GM19240 (cell line): ENCODE measurements around the gene PCDHGA11.
"Not testable (repeated sequence)": the region's sequence is repeated elsewhere in the genome, so short reads cannot be mapped to it uniquely, and the experiment has no call there.

ENCODE experiments used
- DNase-seq: peaks from one replicate; pipeline ENCODE4 v3.0.0; 2011; ENCODE audit warnings: low spot score; ENCODE audit not compliant: insufficient read length

PCDHGA11 gene

DNA sequence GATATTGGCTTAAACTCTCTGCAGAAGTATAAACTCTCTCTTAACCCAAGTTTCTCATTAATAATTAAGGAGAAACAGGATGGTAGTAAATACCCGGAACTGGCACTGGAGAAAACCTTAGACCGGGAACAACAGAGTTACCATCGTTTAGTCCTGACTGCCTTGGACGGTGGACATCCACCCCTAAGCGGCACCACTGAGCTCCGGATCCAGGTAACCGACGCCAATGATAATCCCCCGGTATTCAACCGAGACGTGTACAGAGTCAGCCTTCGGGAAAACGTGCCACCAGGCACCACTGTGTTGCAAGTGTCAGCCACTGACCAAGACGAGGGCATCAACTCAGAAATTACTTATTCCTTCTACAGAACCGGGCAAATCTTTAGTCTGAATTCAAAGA lies 22.2 kb upstream of the PCDHGA11 start:
- DNase-seq: no peak

DNA sequence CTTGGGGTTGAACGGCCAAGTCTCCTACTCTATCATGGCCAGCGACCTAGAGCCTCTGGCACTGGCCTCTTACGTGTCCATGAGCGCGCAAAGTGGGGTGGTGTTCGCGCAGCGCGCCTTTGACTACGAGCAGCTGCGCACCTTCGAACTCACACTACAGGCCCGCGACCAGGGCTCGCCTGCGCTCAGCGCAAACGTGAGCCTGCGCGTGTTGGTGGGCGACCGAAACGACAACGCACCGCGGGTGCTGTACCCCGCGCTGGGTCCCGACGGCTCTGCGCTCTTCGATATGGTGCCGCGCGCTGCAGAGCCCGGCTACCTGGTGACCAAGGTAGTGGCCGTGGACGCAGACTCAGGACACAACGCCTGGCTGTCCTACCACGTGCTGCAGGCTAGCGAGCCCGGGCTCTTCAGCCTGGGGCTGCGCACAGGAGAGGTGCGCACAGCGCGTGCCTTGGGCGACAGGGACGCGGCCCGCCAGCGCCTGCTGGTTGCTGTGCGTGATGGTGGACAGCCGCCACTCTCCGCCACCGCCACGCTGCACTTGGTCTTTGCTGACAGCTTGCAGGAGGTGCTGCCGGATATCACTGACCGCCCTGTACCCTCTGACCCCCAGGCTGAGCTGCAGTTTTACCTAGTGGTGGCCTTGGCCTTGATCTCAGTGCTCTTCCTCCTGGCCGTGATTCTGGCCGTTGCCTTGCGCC lies 21.1 kb upstream of the PCDHGA11 start:
- no peak for DNase-seq

DNA sequence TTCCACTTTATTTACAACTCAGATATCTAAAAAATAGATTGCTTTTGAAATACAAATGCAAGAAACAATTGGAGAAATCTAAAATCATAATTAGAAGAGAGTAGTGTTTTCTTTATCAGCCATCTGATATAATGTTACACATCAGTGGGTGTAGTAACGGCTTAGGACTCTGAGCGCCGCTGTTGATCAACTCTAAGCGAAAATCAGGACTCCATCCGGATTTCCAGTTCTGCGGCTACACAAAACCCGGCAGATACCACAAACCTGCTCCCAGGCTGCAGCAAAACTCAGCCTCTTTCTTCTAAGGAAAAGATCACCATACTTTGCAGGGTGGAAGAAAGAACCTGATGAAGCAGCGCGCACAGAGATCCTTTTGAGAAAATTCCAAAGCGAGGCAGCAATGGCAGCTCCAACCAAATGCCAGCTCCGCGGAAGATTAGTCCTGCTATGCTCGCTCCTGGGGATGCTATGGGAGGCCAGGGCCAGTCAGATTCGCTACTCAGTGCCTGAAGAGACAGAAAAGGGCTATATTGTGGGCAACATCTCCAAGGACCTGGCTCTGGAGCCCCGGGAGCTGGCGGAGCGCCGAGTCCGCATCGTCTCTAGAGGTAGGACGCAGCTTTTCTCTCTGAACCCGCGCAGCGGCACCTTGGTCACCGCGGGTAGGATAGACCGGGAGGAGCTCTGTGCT lies 18.2 kb upstream of the PCDHGA11 start, which contains the start of gene PCDHGA9:
PCDHGA9 (plus strand) TSS at position 226 of the 691 bp plus-strand sequence; CDS start at position 401, 175 bp downstream.
- no peak for DNase-seq

DNA sequence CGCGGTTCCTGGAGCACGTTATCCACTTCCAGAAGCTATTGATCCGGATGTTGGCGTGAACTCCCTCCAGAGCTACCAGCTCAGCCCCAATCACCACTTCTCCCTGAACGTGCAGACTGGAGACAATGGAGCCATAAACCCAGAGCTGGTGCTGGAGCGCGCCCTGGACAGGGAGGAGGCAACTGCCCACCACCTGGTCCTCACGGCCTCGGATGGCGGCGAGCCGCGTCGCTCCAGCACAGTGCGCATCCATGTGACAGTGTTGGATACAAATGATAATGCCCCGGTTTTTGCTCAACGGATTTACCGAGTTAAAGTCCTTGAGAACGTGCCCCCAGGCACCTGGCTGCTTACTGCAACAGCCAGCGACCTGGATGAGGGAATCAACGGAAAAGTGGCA lies 17.5 kb upstream of the PCDHGA11 start:
- no peak for DNase-seq

DNA sequence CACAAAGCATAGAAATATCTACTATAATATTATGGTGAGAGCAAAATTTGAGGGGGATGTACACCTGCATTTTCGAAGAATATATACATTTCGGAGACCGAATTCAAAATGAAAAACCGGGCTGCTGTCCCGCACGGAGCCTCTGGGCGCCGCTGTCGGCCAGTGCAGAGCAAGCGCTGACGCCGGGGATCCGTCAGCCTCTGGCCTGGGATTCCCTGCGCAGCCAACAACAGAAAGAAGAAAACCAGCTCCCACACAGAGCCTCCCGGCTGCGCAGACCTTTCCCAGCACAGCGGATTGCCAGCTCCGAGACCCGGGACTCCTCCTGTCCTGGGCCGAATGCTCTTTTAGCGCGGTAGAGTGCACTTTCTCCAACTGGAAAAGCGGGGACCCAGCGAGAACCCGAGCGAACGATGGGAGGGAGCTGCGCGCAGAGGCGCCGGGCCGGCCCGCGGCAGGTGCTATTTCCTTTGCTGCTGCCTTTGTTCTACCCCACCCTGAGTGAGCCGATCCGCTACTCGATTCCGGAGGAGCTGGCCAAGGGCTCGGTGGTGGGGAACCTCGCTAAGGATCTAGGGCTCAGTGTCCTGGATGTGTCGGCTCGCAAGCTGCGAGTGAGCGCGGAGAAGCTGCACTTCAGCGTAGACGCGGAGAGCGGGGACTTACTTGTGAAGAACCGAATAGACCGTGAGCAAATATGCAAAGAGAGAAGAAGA lies 12.9 kb upstream of the PCDHGA11 start, which contains the start of gene PCDHGB6:
PCDHGB6 (plus strand) TSS at position 232 of the 716 bp plus-strand sequence; CDS start at position 414, 182 bp downstream.
- DNase-seq: not testable (repeated sequence)

DNA sequence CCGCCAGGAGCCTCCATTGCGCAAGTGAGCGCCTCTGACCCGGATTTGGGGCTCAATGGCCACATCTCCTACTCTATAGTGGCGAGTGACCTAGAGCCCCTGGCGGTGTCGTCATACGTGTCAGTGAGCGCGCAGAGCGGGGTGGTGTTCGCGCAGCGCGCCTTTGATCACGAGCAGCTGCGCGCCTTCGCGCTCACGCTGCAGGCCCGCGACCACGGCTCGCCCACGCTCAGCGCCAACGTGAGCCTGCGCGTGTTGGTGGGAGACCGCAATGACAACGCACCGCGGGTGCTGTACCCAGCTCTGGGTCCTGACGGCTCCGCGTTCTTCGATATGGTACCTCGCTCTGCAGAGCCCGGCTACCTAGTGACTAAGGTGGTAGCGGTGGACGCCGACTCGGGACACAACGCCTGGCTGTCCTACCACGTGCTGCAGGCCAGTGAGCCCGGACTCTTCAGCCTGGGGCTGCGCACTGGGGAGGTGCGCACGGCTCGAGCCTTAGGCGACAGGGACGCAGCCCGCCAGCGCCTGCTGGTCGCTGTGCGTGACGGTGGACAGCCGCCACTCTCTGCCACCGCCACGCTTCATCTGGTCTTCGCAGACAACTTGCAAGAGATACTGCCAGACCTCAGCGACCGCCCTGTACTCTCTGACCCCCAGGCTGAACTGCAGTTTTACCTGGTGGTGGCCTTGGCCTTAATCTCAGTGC lies 11.1 kb upstream of the PCDHGA11 start:
- DNase-seq: no peak

DNA sequence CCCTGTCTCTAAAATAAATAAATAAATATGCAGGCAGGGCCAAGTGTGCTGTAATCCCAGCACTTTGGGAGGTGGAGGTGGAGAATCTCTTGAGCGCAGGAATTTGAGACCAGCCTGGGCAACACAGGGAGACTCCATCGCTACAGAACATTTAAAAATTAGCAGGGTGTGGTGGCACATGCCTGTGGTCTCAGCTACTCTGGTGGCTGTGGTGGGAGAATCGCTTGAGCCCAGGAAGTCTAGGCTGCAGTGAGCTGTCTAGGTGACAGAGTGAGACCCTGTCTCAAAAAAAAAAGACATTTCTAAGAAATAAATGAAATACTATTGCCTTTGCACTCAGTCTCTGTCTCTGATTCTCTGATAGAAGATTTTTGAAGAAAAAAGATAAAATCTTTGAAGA lies 9.3 kb upstream of the PCDHGA11 start:
- DNase-seq: no peak

DNA sequence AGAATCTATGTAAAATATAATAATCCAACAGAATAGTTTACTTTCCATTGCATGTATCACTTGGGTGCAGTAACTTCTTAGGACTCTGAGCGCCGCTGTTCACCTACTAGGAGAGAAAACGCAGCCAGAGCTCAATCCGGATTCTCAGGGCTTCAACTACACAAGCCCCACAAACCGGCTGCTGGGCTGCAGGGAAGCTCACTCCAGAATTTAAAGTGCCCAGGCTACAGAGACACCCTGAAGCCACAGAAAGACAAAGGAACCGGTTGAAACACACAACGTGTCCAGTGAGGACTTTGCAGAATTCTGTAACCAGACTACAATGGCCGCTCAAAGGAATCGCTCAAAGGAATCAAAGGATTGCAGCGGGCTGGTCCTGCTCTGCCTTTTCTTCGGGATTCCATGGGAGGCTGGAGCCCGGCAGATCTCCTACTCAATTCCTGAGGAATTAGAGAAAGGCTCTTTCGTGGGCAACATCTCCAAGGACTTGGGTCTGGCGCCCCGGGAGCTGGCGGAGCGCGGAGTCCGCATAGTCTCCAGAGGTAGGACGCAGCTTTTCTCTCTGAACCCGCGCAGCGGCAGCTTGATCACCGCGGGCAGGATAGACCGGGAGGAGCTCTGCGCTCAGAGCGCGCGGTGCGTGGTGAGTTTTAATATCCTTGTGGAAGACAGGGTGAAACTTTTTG lies 7.9 kb upstream of the PCDHGA11 start, which contains the start of gene PCDHGA10:
PCDHGA10 (plus strand) TSS at position 134 of the 686 bp plus-strand sequence; CDS start at position 323, 189 bp downstream.
- peak; percentile 55 for DNase-seq

DNA sequence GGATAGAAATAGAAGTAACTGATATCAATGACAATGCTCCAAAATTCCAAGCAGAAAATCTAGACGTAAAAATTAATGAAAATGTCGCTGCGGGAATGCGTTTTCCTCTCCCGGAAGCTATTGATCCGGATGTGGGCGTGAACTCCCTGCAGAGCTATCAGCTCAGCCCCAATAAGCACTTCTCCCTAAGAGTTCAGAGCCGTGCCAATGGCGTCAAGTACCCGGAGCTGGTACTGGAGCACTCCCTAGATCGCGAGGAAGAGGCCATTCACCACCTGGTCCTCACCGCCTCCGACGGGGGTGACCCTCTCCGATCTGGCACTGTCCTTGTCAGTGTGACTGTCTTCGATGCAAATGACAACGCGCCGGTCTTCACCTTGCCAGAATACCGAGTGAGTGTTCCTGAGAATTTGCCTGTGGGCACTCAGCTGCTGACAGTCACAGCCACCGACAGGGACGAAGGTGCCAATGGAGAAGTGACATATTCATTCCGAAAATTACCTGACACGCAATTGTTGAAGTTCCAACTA lies 7.2 kb upstream of the PCDHGA11 start:
- no peak for DNase-seq

DNA sequence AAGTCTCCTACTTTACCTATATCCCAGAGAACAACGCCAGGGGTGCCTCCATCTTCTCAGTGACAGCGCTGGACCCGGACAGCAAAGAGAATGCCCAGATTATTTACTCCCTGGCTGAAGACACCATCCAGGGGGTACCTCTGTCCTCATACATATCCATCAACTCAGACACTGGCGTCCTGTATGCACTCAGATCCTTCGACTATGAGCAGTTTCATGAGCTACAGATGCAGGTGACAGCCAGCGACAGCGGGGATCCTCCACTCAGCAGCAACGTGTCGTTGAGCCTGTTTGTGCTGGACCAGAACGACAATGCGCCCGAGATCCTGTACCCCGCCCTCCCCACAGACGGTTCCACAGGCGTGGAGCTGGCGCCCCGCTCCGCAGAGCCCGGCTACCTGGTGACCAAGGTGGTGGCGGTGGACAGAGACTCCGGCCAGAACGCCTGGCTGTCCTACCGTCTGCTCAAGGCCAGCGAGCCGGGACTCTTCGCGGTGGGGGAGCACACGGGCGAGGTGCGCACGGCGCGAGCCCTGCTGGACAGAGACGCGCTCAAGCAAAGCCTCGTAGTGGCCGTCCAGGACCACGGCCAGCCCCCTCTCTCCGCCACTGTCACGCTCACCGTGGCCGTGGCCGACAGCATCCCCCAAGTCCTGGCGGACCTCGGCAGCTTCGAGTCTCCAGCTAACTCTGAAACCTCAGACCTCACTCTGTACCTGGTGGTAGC lies 6.1 kb upstream of the PCDHGA11 start:
- not testable (repeated sequence) for DNase-seq

DNA sequence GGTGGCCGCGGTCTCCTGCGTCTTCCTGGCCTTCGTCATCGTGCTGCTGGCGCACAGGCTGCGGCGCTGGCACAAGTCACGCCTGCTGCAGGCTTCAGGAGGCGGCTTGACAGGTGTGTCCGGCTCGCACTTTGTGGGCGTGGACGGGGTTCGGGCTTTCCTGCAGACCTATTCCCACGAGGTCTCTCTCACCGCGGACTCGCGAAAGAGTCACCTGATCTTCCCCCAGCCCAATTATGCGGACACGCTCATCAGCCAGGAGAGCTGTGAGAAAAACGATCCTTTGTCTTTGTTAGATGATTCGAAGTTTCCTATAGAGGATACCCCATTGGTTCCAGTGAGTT lies 5.6 kb upstream of the PCDHGA11 start:
- not testable (repeated sequence) for DNase-seq

DNA sequence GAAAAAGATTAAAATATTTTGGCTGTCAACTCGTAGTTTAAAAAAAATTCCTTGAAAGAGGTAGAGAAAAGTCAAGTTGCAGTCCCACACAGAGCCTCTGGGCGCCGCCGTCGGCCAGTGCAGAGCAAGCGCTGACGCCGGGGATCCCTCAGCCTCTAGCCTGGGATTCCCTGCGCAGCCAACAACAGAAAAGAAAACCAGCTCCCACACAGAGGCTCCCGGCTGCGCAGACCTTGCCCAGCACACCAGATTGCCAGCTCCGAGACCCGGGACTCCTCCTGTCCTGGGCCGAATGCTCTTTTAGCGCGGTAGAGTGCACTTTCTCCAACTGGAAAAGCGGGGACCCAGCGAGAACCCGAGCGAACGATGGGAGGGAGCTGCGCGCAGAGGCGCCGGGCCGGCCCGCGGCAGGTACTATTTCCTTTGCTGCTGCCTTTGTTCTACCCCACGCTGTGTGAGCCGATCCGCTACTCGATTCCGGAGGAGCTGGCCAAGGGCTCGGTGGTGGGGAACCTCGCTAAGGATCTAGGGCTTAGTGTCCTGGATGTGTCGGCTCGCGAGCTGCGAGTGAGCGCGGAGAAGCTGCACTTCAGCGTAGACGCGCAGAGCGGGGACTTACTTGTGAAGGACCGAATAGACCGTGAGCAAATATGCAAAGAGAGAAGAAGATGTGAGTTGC lies 3.2 kb upstream of the PCDHGA11 start, which contains the start of gene PCDHGB7:
PCDHGB7 (plus strand) TSS at position 184 of the 679 bp plus-strand sequence; CDS start at position 367, 183 bp downstream.
- peak; percentile 55 for DNase-seq

DNA sequence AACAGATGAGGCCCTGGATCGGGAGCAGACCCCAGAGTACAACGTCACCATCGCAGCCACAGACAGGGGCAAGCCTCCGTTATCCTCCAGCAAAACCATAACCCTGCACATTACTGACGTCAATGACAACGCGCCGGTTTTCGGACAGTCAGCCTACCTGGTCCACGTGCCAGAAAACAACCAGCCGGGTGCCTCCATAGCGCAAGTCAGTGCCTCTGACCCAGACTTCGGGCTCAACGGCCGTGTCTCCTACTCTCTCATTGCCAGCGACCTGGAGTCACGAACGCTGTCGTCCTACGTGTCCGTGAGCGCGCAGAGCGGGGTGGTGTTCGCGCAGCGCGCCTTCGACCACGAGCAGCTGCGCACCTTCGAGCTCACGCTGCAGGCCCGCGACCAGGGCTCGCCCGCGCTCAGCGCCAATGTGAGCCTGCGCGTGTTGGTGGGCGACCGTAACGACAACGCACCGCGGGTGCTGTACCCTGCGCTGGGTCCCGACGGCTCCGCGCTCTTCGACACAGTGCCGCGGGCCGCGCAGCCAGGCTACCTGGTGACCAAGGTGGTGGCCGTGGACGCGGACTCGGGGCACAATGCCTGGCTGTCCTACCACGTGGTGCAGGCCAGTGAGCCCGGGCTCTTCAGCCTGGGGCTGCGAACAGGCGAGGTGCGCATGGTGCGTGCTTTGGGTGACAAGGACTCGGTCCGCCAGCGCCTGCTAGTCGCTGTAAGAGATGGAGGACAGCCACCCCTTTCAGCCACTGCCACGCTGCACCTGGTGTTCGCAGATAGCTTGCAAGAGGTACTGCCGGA lies 1.6 kb upstream of the PCDHGA11 start:
- no peak for DNase-seq

DNA sequence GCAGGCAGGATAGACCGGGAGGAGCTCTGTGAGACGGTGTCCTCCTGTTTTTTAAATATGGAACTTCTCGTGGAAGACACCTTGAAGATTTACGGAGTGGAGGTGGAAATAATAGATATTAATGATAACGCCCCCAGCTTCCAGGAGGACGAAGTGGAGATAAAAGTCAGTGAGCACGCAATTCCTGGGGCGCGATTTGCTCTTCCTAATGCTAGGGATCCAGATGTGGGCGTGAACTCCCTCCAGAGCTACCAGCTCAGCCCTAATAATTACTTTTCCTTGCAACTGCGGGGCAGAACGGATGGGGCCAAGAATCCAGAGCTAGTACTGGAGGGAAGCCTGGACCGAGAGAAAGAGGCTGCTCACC lies 621 bp downstream of the PCDHGA11 start:
- DNase-seq: no peak

DNA sequence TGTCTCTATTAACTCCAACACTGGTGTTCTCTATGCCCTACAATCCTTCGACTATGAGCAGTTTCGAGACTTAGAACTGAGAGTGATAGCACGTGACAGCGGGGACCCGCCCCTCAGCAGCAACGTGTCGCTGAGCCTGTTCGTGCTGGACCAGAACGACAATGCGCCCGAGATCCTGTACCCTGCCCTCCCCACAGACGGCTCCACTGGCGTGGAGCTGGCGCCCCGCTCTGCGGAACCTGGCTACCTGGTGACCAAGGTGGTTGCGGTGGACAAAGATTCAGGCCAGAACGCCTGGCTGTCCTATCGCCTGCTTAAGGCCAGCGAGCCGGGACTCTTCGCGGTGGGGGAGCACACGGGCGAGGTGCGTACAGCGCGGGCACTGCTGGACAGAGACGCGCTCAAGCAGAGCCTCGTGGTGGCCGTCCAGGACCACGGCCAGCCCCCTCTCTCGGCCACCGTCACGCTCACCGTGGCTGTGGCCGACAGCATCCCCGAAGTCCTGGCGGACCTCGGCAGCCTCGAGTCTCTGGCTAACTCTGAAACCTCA lies 2.0 kb downstream of the PCDHGA11 start:
- no peak for DNase-seq

DNA sequence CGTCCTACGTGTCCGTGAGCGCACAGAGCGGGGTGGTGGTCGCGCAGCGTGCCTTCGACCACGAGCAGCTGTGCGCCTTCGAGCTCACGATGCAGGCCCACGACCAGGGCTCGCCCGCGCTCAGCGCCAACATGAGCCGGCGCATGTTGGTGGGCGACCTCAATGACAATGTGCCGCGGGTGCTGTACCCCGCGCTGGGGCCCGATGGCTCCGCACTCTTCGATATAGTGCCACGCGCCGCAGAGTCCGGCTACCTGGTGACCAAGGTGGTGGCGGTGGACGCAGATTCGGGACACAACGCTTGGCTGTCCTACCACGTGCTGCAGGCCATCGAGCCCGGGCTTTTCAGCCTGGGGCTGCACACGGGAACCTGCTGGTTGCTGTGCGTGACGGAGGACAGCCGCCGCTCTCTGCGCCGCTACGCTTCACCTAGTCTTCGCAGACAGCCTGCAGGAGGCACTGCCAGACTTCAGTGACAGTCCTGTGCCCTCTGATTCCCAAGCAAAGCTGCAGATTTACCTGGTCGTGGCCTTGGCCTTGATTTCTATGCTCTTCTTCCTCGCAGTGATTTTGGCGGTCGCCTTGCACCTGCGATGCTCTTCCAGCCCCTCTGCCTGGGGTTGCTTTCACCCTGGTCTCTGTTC lies 7.1 kb downstream of the PCDHGA11 start:
- DNase-seq: no peak

DNA sequence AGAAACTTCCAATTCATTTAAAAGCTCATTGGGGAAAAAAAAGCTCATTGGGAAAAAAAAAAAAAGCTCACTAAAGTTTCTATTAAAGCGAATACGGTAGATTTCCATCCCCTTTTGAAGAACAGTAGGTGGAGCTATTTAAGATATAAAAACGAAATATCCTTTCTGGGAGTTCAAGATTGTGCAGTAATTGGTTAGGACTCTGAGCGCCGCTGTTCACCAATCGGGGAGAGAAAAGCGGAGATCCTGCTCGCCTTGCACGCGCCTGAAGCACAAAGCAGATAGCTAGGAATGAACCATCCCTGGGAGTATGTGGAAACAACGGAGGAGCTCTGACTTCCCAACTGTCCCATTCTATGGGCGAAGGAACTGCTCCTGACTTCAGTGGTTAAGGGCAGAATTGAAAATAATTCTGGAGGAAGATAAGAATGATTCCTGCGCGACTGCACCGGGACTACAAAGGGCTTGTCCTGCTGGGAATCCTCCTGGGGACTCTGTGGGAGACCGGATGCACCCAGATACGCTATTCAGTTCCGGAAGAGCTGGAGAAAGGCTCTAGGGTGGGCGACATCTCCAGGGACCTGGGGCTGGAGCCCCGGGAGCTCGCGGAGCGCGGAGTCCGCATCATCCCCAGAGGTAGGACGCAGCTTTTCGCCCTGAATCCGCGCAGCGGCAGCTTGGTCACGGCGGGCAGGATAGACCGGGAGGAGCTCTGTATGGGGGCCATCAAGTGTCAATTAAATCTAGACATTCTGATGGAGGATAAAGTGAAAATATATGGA lies 9.7 kb downstream of the PCDHGA11 start, which contains the start of gene PCDHGA12:
PCDHGA12 (plus strand) TSS at position 176 of the 782 bp plus-strand sequence; CDS start at position 429, 253 bp downstream.
- no peak for DNase-seq
